NCI-H1105 (cell line): Measurements from ENCODE around the gene CAMK2B.

Experiments used
- DNase-seq: peaks from one replicate; lab custom pipeline; 2025; lab: John Stamatoyannopoulos, UW

CAMK2B gene

GRCh38 chr7:44228571-44229350 lies 96.6 kb downstream of the CAMK2B start:
- no peak for DNase-seq

- DNase-seq, result no peak
Observed at GRCh38 chr7:44227911-44228310, 97.5 kb downstream of the CAMK2B start.

GRCh38 chr7:44226396-44226753 lies 99.0 kb downstream of the CAMK2B start:
- no peak for DNase-seq

GRCh38 chr7:44225566-44226395 lies 99.6 kb downstream of the CAMK2B start:
- no peak for DNase-seq

- DNase-seq, result no peak
Observed at GRCh38 chr7:44224974-44225565, 100.3 kb downstream of the CAMK2B start.

GRCh38 chr7:44224080-44224973 lies 101.1 kb downstream of the CAMK2B start:
- DNase-seq, result peak; percentile 88

GRCh38 chr7:44223362-44224079 lies 101.9 kb downstream of the CAMK2B start:
- no peak for DNase-seq

GRCh38 chr7:44222776-44223261 lies 102.6 kb downstream of the CAMK2B start:
- DNase-seq, result no peak

GRCh38 chr7:44222074-44222473 lies 103.3 kb downstream of the CAMK2B start:
- DNase-seq, result no peak

- DNase-seq, result no peak
Observed at GRCh38 chr7:44221231-44221791, 104.1 kb downstream of the CAMK2B start.

GRCh38 chr7:44220358-44221112 lies 104.9 kb downstream of the CAMK2B start:
- DNase-seq, result no peak

- DNase-seq, result no peak
Observed at GRCh38 chr7:44220046-44220357, 105.4 kb downstream of the CAMK2B start.

- no peak for DNase-seq
Observed at GRCh38 chr7:44219371-44220045, 105.9 kb downstream of the CAMK2B start.

GRCh38 chr7:44218418-44219201 lies 106.8 kb downstream of the CAMK2B start:
- DNase-seq, result no peak

- DNase-seq, result no peak
Observed at GRCh38 chr7:44217852-44218402, 107.5 kb downstream of the CAMK2B start.

GRCh38 chr7:44217223-44217714 lies 108.1 kb downstream of the CAMK2B start:
- DNase-seq, result no peak

GRCh38 chr7:44216521-44217222 lies 108.7 kb downstream of the CAMK2B start:
- no peak for DNase-seq

GRCh38 chr7:44216019-44216418 lies 109.4 kb downstream of the CAMK2B start:
- peak; percentile 70 for DNase-seq
